CD14-positive monocyte (primary cell): ENCODE data around the gene PCNA. TPM values are rescaled to one million over a fixed set of nuclear protein-coding genes. Genes with fewer than 3 reads are reported as not detected.
A peak's percentile ranks its signal among the peaks of the same experiment; 100 is the strongest.

ENCODE experiments used
- DNase-seq, 3 donors: peaks; one replicate each; pipeline ENCODE4 v3.0.0-alpha.2; 2011 to 2022
- H2AFZ ChIP-seq: 2 replicates; pipeline ENCODE4 v1.6.0; 2012; ENCODE audit warnings: mild to moderate bottlenecking, low read depth, low read length, inconsistent platforms; ENCODE audit not compliant: insufficient read depth, poor library complexity, severe bottlenecking
- H3K27ac ChIP-seq, 2 donors: 1 replicate in 1 of 2; 2 replicates in 1 of 2; pipeline ENCODE4 v1.5.1; 2012 to 2013; ENCODE audit warnings: low read length in 2 of 2, control low read depth in 1 of 2, inconsistent platforms in 1 of 2, low read depth in 1 of 2, mild to moderate bottlenecking in 1 of 2
- H3K27me3 ChIP-seq, 2 donors: one replicate each; pipeline versions ENCODE4 v1.6.0 to v1.6.1; 2011 to 2013; ENCODE audit warnings: low read length in 2 of 2; ENCODE audit not compliant: control insufficient read depth in 2 of 2, insufficient read depth in 2 of 2
- H3K36me3 ChIP-seq, 2 donors: replicated peaks in 1 of 2; 1 replicate in 1 of 2; 2 replicates in 1 of 2; pipeline versions ENCODE4 v1.5.1 to v1.6.1; 2012 to 2013; ENCODE audit warnings: low read length in 2 of 2, control low read depth in 1 of 2, inconsistent platforms in 1 of 2, mild to moderate bottlenecking in 1 of 2; ENCODE audit not compliant: insufficient read depth in 2 of 2, control insufficient read depth in 1 of 2
- H3K4me1 ChIP-seq, 2 donors: 1 replicate in 1 of 2; 2 replicates in 1 of 2; pipeline versions ENCODE4 v1.5.1 to v1.6.1; 2012 to 2013; ENCODE audit warnings: low read length in 2 of 2, control low read depth in 1 of 2, inconsistent platforms in 1 of 2, mild to moderate bottlenecking in 1 of 2, moderate library complexity in 1 of 2; ENCODE audit not compliant: insufficient read depth in 2 of 2, control insufficient read depth in 1 of 2
- H3K4me2 ChIP-seq: replicated peaks from 2 replicates; pipeline ENCODE3; 2012; ENCODE audit warnings: low read length, moderate library complexity, mild to moderate bottlenecking; ENCODE audit not compliant: poor library complexity, severe bottlenecking; ENCODE audit errors: extremely low read depth
- H3K4me3 ChIP-seq, 3 experiments: fragments of 200-600 bp in 1 of 3; sonication (generic) in 1 of 3; replicated peaks in 1 of 3; 1 replicate in 2 of 3; 2 replicates in 1 of 3; pipeline ENCODE4 v1.5.1; 2011 to 2013; ENCODE audit warnings: low read length in 3 of 3, mild to moderate bottlenecking in 3 of 3, control low read depth in 2 of 3, low read depth in 2 of 3, inconsistent platforms in 1 of 3, moderate library complexity in 1 of 3
- H3K79me2 ChIP-seq: 2 replicates; pipeline ENCODE4 v1.6.0; 2012; ENCODE audit warnings: mild to moderate bottlenecking, control low read depth, inconsistent platforms, low read length, moderate library complexity; ENCODE audit not compliant: insufficient read depth
- H3K9ac ChIP-seq: 2 replicates; pipeline ENCODE4 v1.6.0; 2017; ENCODE audit warnings: low read length, mild to moderate bottlenecking; ENCODE audit not compliant: insufficient read depth, poor library complexity, severe bottlenecking
- H3K9me3 ChIP-seq, 2 donors: replicated peaks in 1 of 2; 1 replicate in 1 of 2; 2 replicates in 1 of 2; pipeline versions ENCODE4 v1.5.1 to v1.6.1; 2012 to 2013; ENCODE audit warnings: low read length in 2 of 2, control low read depth in 1 of 2; ENCODE audit not compliant: control insufficient read depth in 1 of 2, insufficient read depth in 1 of 2
- H4K20me1 ChIP-seq: 2 replicates; pipeline ENCODE4 v1.6.0; 2012; ENCODE audit warnings: mild to moderate bottlenecking, low read length, control low read depth, moderate library complexity; ENCODE audit not compliant: insufficient read depth
- H3K27ac Mint-ChIP-seq, 7 donors: one replicate each; pipeline ENCODE4 v1.8.0; 2020; ENCODE audit warnings: mild to moderate bottlenecking in 7 of 7, mixed read lengths in 7 of 7, moderate library complexity in 6 of 7, inconsistent platforms in 2 of 7
- H3K27me3 Mint-ChIP-seq, 3 donors: one replicate each; pipeline ENCODE4 v1.8.0; 2021 to 2022; ENCODE audit warnings: low read depth in 3 of 3, mild to moderate bottlenecking in 3 of 3, mixed read lengths in 3 of 3, moderate library complexity in 3 of 3, inconsistent platforms in 1 of 3
- H3K36me3 Mint-ChIP-seq, 2 donors: one replicate each; pipeline ENCODE4 v1.8.0; 2020; ENCODE audit warnings: mixed read lengths in 2 of 2, inconsistent platforms in 1 of 2, mild to moderate bottlenecking in 1 of 2
- H3K4me1 Mint-ChIP-seq: one replicate; pipeline ENCODE4 v1.8.0; 2020; ENCODE audit warnings: mild to moderate bottlenecking, mixed read lengths
- H3K4me3 Mint-ChIP-seq, 2 donors: one replicate each; pipeline ENCODE4 v1.8.0; 2020; ENCODE audit warnings: mild to moderate bottlenecking in 2 of 2, mixed read lengths in 2 of 2, moderate library complexity in 1 of 2
- H3K9me3 Mint-ChIP-seq, 7 donors: one replicate each; pipeline ENCODE4 v1.8.0; 2020 to 2022; ENCODE audit warnings: mixed read lengths in 7 of 7, mild to moderate bottlenecking in 6 of 7, moderate library complexity in 6 of 7, inconsistent platforms in 2 of 7
- CTCF ChIP-seq: fragments of 200-600 bp; IDR thresholded peaks from one replicate; pipeline ENCODE4 v1.8.0; 2022; ENCODE audit warnings: antibody characterized with exemption, mild to moderate bottlenecking
- WGBS: methylation state at CpG from one replicate; pipeline ENCODE4 v1.1.5; 2013; ENCODE audit warnings: missing lambda C conversion rate; ENCODE audit not compliant: insufficient coverage; 5-methylcytosine and 5-hydroxymethylcytosine counted together
- intact Hi-C, 2 donors: fragments of 100-400 bp; cut with micrococcal nuclease; formaldehyde crosslinking; loops; one replicate each; pipeline versions ENCODE4 v1.15.0 to v1.15.1; 2023
- polyA plus RNA-seq, 3 donors: library from polyadenylated mRNA; depleted of rRNA in 1 of 3; unstranded in 2 of 3; stranded (reverse) in 1 of 3; fragments of 300-500 nt in 2 of 3; fragments of >200 nt in 1 of 3; fragmentation: Illumina TruSeq in 2 of 3; gene quantifications; 1 replicate in 2 of 3; 2 replicates in 1 of 3; pipeline ENCODE4 v1.2.3, GENCODE V29; 2012 to 2021

PCNA gene
- polyA plus RNA-seq, 3 donors = 27.9 to 35.0 (median 30.8) TPM

GRCh38 chr20:5069141-5069806 is 50.5 kb downstream of the PCNA start:
- peaks cover 49 to 63% of the 10 kb centered on the region in 2 donors for H3K4me1 ChIP-seq
- no peaks in the 10 kb centered on the region for H3K9me3 ChIP-seq
- H4K20me1 ChIP-seq = no peaks in the 10 kb centered on the region
- no peaks in the 10 kb centered on the region for H3K79me2 ChIP-seq
- Mint-ChIP-seq H3K4me1 (peaks cover 60% of the 10 kb centered on the region), H3K36me3 (peaks cover 3 to 9% of the 10 kb centered on the region in 2 donors), H3K27ac (peak overlapping the region in 6 of 7 donors; percentile 16 to 87 (median 70)), H3K27me3 (no peaks in the 10 kb centered on the region), H3K4me3 (no peak overlapping the region), H3K9me3 (peaks cover 0 to 4% (median 0%) of the 10 kb centered on the region in 7 donors)
- TF ChIP-seq CTCF = no peak
- H3K4me2 ChIP-seq = no peak overlapping the region
- H3K4me3 ChIP-seq = no peak overlapping the region
- no peaks in the 10 kb centered on the region for H3K36me3 ChIP-seq
- H3K27me3 ChIP-seq = no peaks in the 10 kb centered on the region
- WGBS = 100% methylated on average over 2 of the region's 8 CpGs
- H3K27ac ChIP-seq = no peak overlapping the region
- H2AFZ ChIP-seq = no peak overlapping the region
- H3K9ac ChIP-seq = no peak overlapping the region
- intact Hi-C loops = no loop called here
- DNase-seq = peak in 1 of 3 donors; percentile 58

- Mint-ChIP-seq H3K4me1 (peaks cover 48% of the 10 kb centered on the region), H3K27me3 (no peaks in the 10 kb centered on the region), H3K36me3 (peaks cover 3 to 9% of the 10 kb centered on the region in 2 donors), H3K9me3 (peaks cover 0 to 4% (median 0%) of the 10 kb centered on the region in 7 donors), H3K4me3 (no peak overlapping the region), H3K27ac (peak overlapping the region; percentile 63 to 82 (median 72))
- Histone ChIP-seq H4K20me1 (no peaks in the 10 kb centered on the region), H3K4me1 (peaks cover 37 to 50% of the 10 kb centered on the region in 2 donors), H3K36me3 (no peaks in the 10 kb centered on the region), H2AFZ (no peak overlapping the region), H3K27ac (peak overlapping the region in 1 of 2 donors; percentile 15), H3K9ac (no peak overlapping the region), H3K27me3 (no peaks in the 10 kb centered on the region), H3K4me3 (no peak overlapping the region), H3K4me2 (no peak overlapping the region), H3K79me2 (no peaks in the 10 kb centered on the region), H3K9me3 (no peaks in the 10 kb centered on the region)
- intact Hi-C loops = loop anchor here in 1 of 2 donors (2.0 kb wide), 1 partner anchor 13 kb away; no protein-coding TSS in a partner anchor
- TF ChIP-seq CTCF = no peak
- DNase-seq = peak in 1 of 3 donors; percentile 61
- 88% methylated on average over 3 of the region's 9 CpGs for WGBS
Observed at GRCh38 chr20:5067877-5068645, 51.7 kb downstream of the PCNA start.
